ENCODE data around the gene FBXW7. TPM values are rescaled to one million over a fixed set of nuclear protein-coding genes. Genes with fewer than 3 reads are reported as not detected.

FBXW7 gene
- total RNA-seq, 4 donors from 2014 or later = 76.4 to 199 (median 103) TPM

GRCh38 chr4:152431291-152431690 lies 104.6 kb downstream of the FBXW7 start:
- TF ChIP-seq CTCF (IDR thresholded peaks at IDR 0.05) (no peak), POLR2A (IDR thresholded peaks at IDR 0.05) (no peak)
- DNase-seq (ENCODE audit: low spot score in 2 of 2) = no peak
- intact Hi-C loops (cut with DNase I; ENCODE audit: low total_unique reads) = no loop called here
- H3K4me3 ChIP-seq (ENCODE audit: low read depth, poor library complexity, severe bottlenecking) = no peak overlapping the region

GRCh38 chr4:152430507-152430906 lies 105.4 kb downstream of the FBXW7 start:
- intact Hi-C loops (cut with DNase I; ENCODE audit: low total_unique reads) = no loop called here
- H3K4me3 ChIP-seq (ENCODE audit: low read depth, poor library complexity, severe bottlenecking) = no peak overlapping the region
- TF ChIP-seq POLR2A (IDR thresholded peaks at IDR 0.05) (no peak), CTCF (IDR thresholded peaks at IDR 0.05) (no peak)
- no peak for DNase-seq (ENCODE audit: low spot score in 2 of 2)

- no peak for DNase-seq (ENCODE audit: low spot score in 2 of 2)
- no peak for TF ChIP-seq POLR2A (IDR thresholded peaks at IDR 0.05)
- TF ChIP-seq CTCF (IDR thresholded peaks at IDR 0.05) = no peak
- intact Hi-C loops (cut with DNase I; ENCODE audit: low total_unique reads) = no loop called here
- 81 to 89% methylated on average over 2 of the region's 2 CpGs for WGBS, 2 donors
- H3K4me3 ChIP-seq (ENCODE audit: low read depth, poor library complexity, severe bottlenecking) = no peak overlapping the region
Observed at GRCh38 chr4:152427981-152428380, 107.9 kb downstream of the FBXW7 start.

- TF ChIP-seq CTCF (IDR thresholded peaks at IDR 0.05) (no peak), POLR2A (IDR thresholded peaks at IDR 0.05) (no peak)
- DNase-seq (ENCODE audit: low spot score in 2 of 2) = no peak
- WGBS, 2 donors = 82% methylated on average over 2 of the region's 2 CpGs
- no peak overlapping the region for H3K4me3 ChIP-seq (ENCODE audit: low read depth, poor library complexity, severe bottlenecking)
- intact Hi-C loops (cut with DNase I; ENCODE audit: low total_unique reads) = no loop called here
Observed at GRCh38 chr4:152424977-152425376, 110.9 kb downstream of the FBXW7 start.

- intact Hi-C loops (cut with DNase I; ENCODE audit: low total_unique reads) = no loop called here
- H3K4me3 ChIP-seq (ENCODE audit: low read depth, poor library complexity, severe bottlenecking) = no peak overlapping the region
- WGBS, 2 donors = 91 to 100% methylated on average over 3 of the region's 3 CpGs
- TF ChIP-seq POLR2A (IDR thresholded peaks at IDR 0.05) = no peak
- TF ChIP-seq CTCF (IDR thresholded peaks at IDR 0.05) = no peak
- DNase-seq (ENCODE audit: low spot score in 2 of 2) = no peak
Observed at GRCh38 chr4:152424396-152424795, 111.5 kb downstream of the FBXW7 start.

- intact Hi-C loops (cut with DNase I; ENCODE audit: low total_unique reads) = no loop called here
- TF ChIP-seq POLR2A (IDR thresholded peaks at IDR 0.05) = no peak
- no peak for TF ChIP-seq CTCF (IDR thresholded peaks at IDR 0.05)
- H3K4me3 ChIP-seq (ENCODE audit: low read depth, poor library complexity, severe bottlenecking) = no peak overlapping the region
- 84 to 88% methylated on average over 1 of the region's 1 CpG for WGBS, 2 donors
- no peak for DNase-seq (ENCODE audit: low spot score in 2 of 2)
Observed at GRCh38 chr4:152422817-152423320, 113.0 kb downstream of the FBXW7 start.

All from lower leg skin (tissue), 4 donors.